ENCODE measurements around the gene NFILZ.
A peak's percentile ranks its signal among the peaks of the same experiment; 100 is the strongest.

Gene NFILZ

GRCh38 chr19:8585894-8586750 lies 44.3 kb upstream of the NFILZ start:
- no peaks in the 10 kb centered on the region for H3K4me1 ChIP-seq (ENCODE audit: low read depth, poor library complexity, severe bottlenecking)
- H3K4me3 ChIP-seq (IDR thresholded peaks at IDR 0.05; ENCODE audit: insufficient read depth, low read depth, low read length): no peak overlapping the region
- H3K36me3 ChIP-seq (ENCODE audit: insufficient read depth): no peaks in the 10 kb centered on the region
- H2AFZ ChIP-seq (ENCODE audit: low read depth): no peak overlapping the region
- H3K79me2 ChIP-seq (ENCODE audit: insufficient read depth, low read depth): no peaks in the 10 kb centered on the region
- H3K4me2 ChIP-seq: no peak overlapping the region
- no peak overlapping the region for H3K27ac ChIP-seq
- peak; percentile 35; the same call in 1 of the 2 replicates for TF ChIP-seq CTCF (conservative IDR thresholded peaks at IDR 0.05; ENCODE audit: low read depth, low read length)
- peaks cover 9% of the 10 kb centered on the region; the same call in 1 of the 2 replicates for H3K27me3 ChIP-seq (ENCODE audit: insufficient read depth, low read depth)
- no peaks in the 10 kb centered on the region for H4K20me1 ChIP-seq (ENCODE audit: insufficient read depth)
- H3K9ac ChIP-seq: no peak overlapping the region

GRCh38 chr19:8589177-8589714 lies 41.2 kb upstream of the NFILZ start:
- no peak for TF ChIP-seq CTCF (conservative IDR thresholded peaks at IDR 0.05; ENCODE audit: low read depth, low read length)
- no peaks in the 10 kb centered on the region for H3K79me2 ChIP-seq (ENCODE audit: insufficient read depth, low read depth)
- H3K36me3 ChIP-seq (ENCODE audit: insufficient read depth): no peaks in the 10 kb centered on the region
- no peaks in the 10 kb centered on the region for H4K20me1 ChIP-seq (ENCODE audit: insufficient read depth)
- no peak overlapping the region for H2AFZ ChIP-seq (ENCODE audit: low read depth)
- H3K9ac ChIP-seq: no peak overlapping the region
- peaks cover 6% of the 10 kb centered on the region; the same call in 1 of the 2 replicates for H3K27me3 ChIP-seq (ENCODE audit: insufficient read depth, low read depth)
- no peak overlapping the region for H3K4me2 ChIP-seq
- H3K4me1 ChIP-seq (ENCODE audit: low read depth, poor library complexity, severe bottlenecking): no peaks in the 10 kb centered on the region
- no peak overlapping the region for H3K4me3 ChIP-seq (IDR thresholded peaks at IDR 0.05; ENCODE audit: insufficient read depth, low read depth, low read length)
- no peak overlapping the region for H3K27ac ChIP-seq

- Histone ChIP-seq H3K27me3 (ENCODE audit: insufficient read depth, low read depth) (peaks cover 6% of the 10 kb centered on the region; the same call in 1 of the 2 replicates), H3K79me2 (ENCODE audit: insufficient read depth, low read depth) (no peaks in the 10 kb centered on the region), H3K36me3 (ENCODE audit: insufficient read depth) (no peaks in the 10 kb centered on the region), H3K4me2 (no peak overlapping the region), H2AFZ (ENCODE audit: low read depth) (no peak overlapping the region), H3K4me1 (ENCODE audit: low read depth, poor library complexity, severe bottlenecking) (no peaks in the 10 kb centered on the region), H4K20me1 (ENCODE audit: insufficient read depth) (no peaks in the 10 kb centered on the region), H3K4me3 (IDR thresholded peaks at IDR 0.05; ENCODE audit: insufficient read depth, low read depth, low read length) (no peak overlapping the region), H3K27ac (no peak overlapping the region), H3K9ac (no peak overlapping the region)
- no peak for TF ChIP-seq CTCF (conservative IDR thresholded peaks at IDR 0.05; ENCODE audit: low read depth, low read length)
These were observed 38.0 kb upstream of the NFILZ start for GRCh38 chr19:8592231-8593009.

- no peak overlapping the region for H3K27ac ChIP-seq
- no peak overlapping the region for H3K4me2 ChIP-seq
- H3K9ac ChIP-seq: no peak overlapping the region
- H3K79me2 ChIP-seq (ENCODE audit: insufficient read depth, low read depth): no peaks in the 10 kb centered on the region
- H3K27me3 ChIP-seq (ENCODE audit: insufficient read depth, low read depth): peaks cover 2% of the 10 kb centered on the region; the same call in 1 of the 2 replicates
- H3K4me1 ChIP-seq (ENCODE audit: low read depth, poor library complexity, severe bottlenecking): no peaks in the 10 kb centered on the region
- no peak overlapping the region for H2AFZ ChIP-seq (ENCODE audit: low read depth)
- H3K36me3 ChIP-seq (ENCODE audit: insufficient read depth): no peaks in the 10 kb centered on the region
- H3K4me3 ChIP-seq (IDR thresholded peaks at IDR 0.05; ENCODE audit: insufficient read depth, low read depth, low read length): no peak overlapping the region
- peak; percentile 25; the same call in 1 of the 2 replicates for TF ChIP-seq CTCF (conservative IDR thresholded peaks at IDR 0.05; ENCODE audit: low read depth, low read length)
- H4K20me1 ChIP-seq (ENCODE audit: insufficient read depth): no peaks in the 10 kb centered on the region
These were observed 36.5 kb upstream of the NFILZ start for GRCh38 chr19:8593931-8594330.
